HG03060 (cell line): ENCODE measurements around the gene TPSG1.
"Not testable (repeated sequence)": the region's sequence is repeated elsewhere in the genome, so short reads cannot be mapped to it uniquely, and the experiment has no call there.

ENCODE experiments used
- ATAC-seq: cut with Tn5 transposase; IDR thresholded peaks from one replicate; pipeline ENCODE4 v1.9.1; 2021; ENCODE audit warnings: low read depth, moderate number of reproducible peaks; ENCODE audit not compliant: unreplicated experiment

The TPSG1 gene

DNA sequence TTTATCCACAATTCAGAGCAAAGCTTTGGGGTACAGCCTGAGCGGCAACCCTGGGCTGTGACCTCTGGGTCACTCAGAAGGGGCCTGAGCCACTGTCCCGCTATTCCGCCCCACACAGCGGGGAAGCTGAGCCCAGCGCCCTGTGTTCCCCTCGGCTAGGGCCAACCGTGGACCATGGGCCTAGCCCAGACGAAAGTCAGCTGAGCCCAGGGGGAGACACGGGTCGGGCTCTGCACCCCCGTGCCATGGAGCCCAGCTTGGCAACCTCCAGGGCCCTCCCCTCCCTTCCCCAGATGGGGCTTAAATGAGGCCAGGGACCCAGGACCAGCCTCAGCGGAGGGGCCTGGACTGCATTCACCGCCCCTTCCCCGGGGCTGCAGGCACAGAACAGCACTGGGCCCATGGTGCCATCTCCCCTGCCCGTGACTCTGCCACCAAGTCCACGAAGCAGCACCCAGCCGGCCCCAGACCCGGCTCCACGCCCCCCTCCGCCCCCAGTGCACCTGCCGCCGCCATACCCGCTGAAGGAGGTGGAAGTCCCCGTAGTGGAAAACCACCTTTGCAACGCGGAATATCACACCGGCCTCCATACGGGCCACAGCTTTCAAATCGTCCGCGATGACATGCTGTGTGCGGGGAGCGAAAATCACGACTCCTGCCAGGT, 32.6 kb upstream of the TPSG1 start:
- no peak for ATAC-seq

DNA sequence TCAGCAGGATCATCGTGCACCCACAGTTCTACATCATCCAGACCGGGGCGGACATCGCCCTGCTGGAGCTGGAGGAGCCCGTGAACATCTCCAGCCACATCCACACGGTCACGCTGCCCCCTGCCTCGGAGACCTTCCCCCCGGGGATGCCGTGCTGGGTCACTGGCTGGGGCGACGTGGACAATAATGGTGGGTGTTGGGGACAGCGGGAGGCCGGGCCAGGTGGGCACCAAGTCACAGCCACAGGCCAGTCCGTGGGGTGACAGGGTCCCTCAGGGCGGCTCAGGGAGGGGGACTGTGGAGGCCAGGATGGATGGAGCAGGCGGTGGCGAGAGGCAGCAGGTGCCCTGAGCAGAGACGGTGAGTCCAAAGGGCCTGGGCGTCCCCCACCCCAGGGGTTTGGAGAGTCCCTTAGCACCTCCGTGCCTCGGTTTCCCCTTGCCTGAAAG, 31.8 kb upstream of the TPSG1 start:
- no peak for ATAC-seq

- ATAC-seq, result not testable (repeated sequence)
Observed at GRCh38 chr16:1256296-1256873, 31.3 kb upstream of the TPSG1 start.

DNA sequence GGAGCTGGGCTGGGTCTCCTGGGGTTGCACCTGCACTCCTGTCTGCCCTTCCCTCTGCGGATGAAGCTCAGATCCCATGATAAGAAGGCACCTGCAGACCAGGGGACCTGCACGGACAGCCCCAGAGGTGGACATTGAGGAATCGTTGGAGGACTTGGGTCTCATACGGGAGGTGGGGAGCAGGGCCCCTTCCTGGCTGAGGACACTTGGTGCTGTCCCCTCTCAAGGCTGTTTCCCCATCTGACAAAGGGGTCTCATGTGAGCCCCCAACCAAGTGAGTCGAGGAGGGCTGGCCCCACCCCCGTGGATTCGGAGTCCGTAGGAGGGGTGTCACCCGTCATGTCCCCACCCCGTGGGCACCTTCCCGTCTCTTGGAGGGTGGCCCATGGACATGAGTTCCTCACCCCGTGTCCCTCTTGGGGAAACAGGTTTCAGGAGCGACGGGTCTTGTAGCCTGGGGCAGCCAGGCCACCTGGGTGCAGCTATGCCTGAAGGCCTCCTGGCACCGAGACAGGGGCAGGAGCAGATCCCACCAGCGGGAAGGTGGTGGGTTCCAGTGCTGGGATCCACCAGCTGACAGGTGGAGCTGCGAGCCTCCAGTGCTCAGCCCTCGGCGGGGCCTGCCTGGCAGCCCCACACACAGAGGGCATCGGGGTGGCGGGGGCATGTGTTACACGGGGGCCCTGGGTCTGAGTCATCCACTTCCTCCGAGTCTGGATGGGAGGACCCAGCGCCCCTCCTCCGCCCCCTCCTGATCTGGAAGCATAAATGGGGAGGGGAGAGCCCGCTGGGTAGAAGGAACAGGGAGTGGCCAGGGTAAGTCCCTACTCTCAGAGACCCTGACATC, 30.4 kb upstream of the TPSG1 start, which contains the start of gene TPSD1:
Gene TPSD1 (plus strand): TSS at position 794 of the 847 bp plus-strand sequence. CDS start 212 bp downstream, outside the sequence.
- ATAC-seq, result not testable (repeated sequence)

DNA sequence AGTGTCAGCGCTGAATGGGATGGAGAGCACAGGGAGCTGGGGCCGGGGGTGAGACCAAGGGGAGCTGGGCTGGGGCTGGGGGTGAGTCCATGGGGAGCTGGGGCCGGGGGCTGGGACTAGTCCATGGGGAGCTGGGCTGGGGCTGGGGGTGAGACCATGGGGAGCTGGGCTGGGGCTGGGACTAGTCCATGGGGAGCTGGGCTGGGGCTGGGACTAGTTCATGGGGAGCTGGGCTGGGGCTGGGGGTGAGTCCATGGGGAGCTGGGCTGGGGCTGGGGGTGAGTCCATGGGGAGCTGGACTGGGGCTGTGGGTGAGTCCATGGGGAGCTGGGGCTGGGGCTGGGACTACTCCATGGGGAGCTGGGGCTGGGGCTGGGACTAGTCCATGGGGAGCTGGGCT, 29.8 kb upstream of the TPSG1 start:
- ATAC-seq, result not testable (repeated sequence)

GRCh38 chr16:1253701-1254364, 28.8 kb upstream of the TPSG1 start:
- ATAC-seq, result not testable (repeated sequence)

GRCh38 chr16:1249031-1249755, 24.1 kb upstream of the TPSG1 start:
- not testable (repeated sequence) for ATAC-seq

DNA sequence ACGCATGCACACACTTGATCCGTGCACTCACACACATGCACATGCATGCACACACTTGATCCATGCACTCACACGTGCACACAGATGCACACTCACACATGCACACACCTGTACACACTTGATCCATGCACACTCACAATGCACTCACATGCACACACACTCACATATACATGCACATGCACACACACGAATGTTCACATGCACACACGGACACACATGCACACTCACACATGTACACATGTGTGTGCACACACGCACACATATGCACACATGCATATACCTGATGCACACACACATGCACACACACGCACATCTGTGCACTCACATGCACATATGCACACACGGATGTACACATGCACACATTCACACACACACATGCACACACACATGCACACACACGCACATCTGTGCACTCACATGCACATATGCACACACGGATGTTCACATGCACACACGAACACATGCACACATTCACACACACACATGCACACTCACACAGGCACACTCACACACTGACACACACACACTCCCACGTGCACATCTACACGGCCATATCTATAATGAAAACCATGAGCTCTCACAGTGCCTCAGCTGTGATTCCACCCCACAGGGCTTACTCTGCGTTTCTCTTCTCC, 23.0 kb upstream of the TPSG1 start:
- not testable (repeated sequence) for ATAC-seq

GRCh38 chr16:1245452-1246020, 20.5 kb upstream of the TPSG1 start:
- ATAC-seq, result no peak

DNA sequence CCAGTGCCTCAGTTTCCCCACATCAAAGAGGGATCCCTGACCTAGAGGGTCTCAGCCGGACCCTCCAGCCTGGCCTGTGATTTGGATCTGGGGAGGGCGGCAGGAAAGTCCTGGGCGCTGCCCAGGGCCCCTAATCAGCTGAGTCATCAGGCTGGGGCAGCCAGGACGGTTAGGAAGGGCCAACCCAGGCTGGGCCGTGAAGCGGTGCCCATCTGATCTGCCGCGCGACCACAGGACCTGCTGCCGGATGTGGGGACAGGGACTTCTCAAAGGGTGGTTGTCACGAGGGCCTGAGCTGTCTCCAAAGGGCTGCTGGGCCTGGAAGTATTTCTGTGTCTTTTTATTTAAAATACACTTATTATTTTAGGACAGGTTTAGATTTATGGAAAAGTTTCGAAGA, 19.8 kb upstream of the TPSG1 start:
- ATAC-seq, result no peak

DNA sequence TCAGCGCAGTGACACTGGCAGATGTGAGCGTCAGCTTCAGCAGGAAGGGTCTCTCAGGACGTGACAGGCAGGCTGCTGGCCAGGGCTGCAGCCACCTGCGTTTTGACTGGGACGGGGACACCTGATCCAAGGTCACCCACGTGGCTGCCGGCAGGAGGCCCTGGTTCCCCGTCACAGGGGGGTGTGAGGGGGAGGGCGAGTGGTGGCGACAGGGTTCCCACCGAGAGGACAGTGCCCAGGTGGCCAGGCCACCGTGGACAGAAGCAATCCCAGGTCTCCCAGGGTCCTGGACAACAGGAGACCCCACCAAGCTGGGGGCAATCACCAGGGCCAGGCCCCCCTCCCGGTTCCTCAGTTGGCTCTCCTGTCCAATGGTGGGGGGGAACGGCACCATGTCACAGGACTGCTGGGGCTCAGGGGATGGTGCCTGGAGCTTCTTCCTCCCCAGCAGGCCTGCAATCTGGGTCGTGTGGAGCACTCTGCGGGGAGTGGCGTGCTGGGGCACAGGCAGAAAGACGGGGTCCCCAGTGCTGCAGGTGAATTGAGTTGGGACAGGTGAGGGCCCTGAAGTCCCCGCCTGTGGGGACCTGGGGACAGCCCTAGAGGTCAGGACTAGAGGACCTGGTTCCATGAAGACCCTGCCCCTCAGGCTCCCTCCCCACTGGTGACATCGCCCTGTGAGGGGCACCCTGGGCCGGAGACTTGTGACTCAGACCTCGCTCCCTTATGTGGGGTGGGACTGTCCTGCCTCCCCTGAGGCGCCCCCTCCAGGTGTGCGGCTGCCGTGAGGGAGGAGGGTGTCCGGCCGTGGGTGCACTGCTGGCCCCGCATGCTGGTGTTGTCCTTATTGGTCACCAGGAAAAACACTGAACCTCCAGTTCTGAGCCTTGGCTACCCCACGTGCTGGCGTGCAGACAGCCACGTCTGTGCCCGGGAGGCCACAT, 19.1 kb upstream of the TPSG1 start:
- ATAC-seq, result not testable (repeated sequence)

DNA sequence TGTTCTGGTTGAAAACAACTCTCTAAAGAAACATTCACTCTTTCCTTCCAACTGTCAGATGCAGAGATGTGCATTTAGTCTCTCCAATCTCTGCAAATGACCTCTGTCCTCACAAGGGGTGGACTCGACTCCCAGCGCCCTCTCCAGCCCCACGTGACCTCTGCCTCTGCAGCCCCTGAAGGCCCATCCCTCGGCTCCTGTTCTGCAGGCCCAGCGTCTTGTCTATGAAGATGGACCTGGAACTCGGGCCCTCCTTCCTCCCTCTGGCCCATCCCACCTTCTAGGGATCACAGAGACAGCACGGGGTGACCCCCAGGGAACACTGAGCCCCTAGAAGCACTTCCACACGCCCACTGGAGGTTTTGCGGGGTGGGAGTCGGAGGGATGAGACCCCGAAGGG, 18.3 kb upstream of the TPSG1 start:
- ATAC-seq, result not testable (repeated sequence)

DNA sequence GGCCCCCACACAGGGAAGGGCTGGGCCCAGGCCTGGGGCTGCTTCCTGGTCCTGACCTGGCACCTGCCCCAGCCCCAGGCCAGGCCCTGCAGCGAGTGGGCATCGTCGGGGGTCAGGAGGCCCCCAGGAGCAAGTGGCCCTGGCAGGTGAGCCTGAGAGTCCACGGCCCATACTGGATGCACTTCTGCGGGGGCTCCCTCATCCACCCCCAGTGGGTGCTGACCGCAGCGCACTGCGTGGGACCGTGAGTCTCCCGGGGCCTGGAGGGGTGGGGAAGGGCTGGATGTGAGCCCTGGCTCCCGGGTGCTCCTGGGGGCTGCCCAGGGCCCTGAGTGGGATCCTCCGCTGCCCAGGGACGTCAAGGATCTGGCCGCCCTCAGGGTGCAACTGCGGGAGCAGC, 16.0 kb upstream of the TPSG1 start:
- ATAC-seq, result not testable (repeated sequence)

- ATAC-seq, result not testable (repeated sequence)
Observed at GRCh38 chr16:1240436-1240835, 15.4 kb upstream of the TPSG1 start, which contains the start of gene TPSAB1. Gene TPSAB1, plus strand, starts transcription at chr16:1240705. Its CDS starts 234 bp downstream, at chr16:1240939.

DNA sequence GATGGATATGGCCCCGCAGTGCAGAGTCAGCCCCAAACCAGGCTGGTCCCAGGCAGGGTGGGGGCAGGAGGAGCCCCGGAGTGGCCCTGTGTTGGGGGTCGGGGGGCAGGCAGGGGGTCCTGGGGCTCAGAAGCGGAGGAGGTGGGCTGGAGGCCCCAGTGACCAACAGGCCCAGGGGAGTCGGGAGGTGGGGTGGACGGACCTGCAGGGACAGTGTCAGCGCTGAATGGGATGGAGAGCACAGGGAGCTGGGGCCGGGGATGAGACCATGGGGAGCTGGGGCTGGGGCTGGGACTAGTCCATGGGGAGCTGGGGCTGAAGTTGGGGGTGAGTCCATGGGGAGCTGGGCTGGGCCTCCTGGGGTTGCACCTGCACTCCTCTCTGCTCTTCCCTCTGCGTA, 14.5 kb upstream of the TPSG1 start:
- not testable (repeated sequence) for ATAC-seq

GRCh38 chr16:1238909-1239308, 13.8 kb upstream of the TPSG1 start:
- ATAC-seq, result not testable (repeated sequence)

- no peak for ATAC-seq
Observed at GRCh38 chr16:1237990-1238389, 12.9 kb upstream of the TPSG1 start.

GRCh38 chr16:1236659-1237058, 11.6 kb upstream of the TPSG1 start:
- ATAC-seq, result not testable (repeated sequence)
